Left renal cortex interstitium (tissue), 4 donors: ENCODE results near the gene IL1RL1. TPM values are rescaled to one million over a fixed set of nuclear protein-coding genes. Genes with fewer than 3 reads are reported as not detected.
"Not testable (repeated sequence)": the region's sequence is repeated elsewhere in the genome, so short reads cannot be mapped to it uniquely, and the experiment has no call there.

Experiments
- DNase-seq, 4 donors: peaks; one replicate each; pipeline ENCODE4 v3.0.0-alpha.2; 2013; ENCODE audit warnings: low read depth in 4 of 4, low spot score in 2 of 4, missing footprints in 1 of 4
- polyA plus RNA-seq, 4 donors: library from polyadenylated mRNA; unstranded; fragments of 120-200 nt; gene quantifications; one replicate each; pipeline ENCODE4 v1.2.1, GENCODE V29; 2013; ENCODE audit not compliant: insufficient read length in 4 of 4

IL1RL1 gene
- polyA plus RNA-seq, 4 donors: 0.21 to 0.55 (median 0.41) TPM

GRCh38 chr2:102291319-102292075, 19.9 kb upstream of the IL1RL1 start:
- DNase-seq: no peak

- DNase-seq: no peak
Observed at GRCh38 chr2:102294802-102295489, 16.4 kb upstream of the IL1RL1 start.

- DNase-seq: no peak
Observed at GRCh38 chr2:102295566-102295965, 15.8 kb upstream of the IL1RL1 start.

GRCh38 chr2:102296449-102296848, 14.9 kb upstream of the IL1RL1 start:
- no peak for DNase-seq

- no peak for DNase-seq
Observed at GRCh38 chr2:102297891-102298290, 13.5 kb upstream of the IL1RL1 start.

GRCh38 chr2:102301867-102302362, 9.4 kb upstream of the IL1RL1 start:
- no peak for DNase-seq

- no peak for DNase-seq
Observed at GRCh38 chr2:102302458-102302857, 8.9 kb upstream of the IL1RL1 start.

GRCh38 chr2:102303589-102303988, 7.8 kb upstream of the IL1RL1 start:
- no peak for DNase-seq

GRCh38 chr2:102304268-102304667, 7.1 kb upstream of the IL1RL1 start:
- DNase-seq: no peak

GRCh38 chr2:102304711-102305611, 6.4 kb upstream of the IL1RL1 start:
- DNase-seq: no peak

- DNase-seq: no peak
Observed at GRCh38 chr2:102306125-102306524, 5.2 kb upstream of the IL1RL1 start.

- DNase-seq: no peak
Observed at GRCh38 chr2:102313025-102313424, 1.7 kb downstream of the IL1RL1 start.

- DNase-seq: no peak
Observed at GRCh38 chr2:102313471-102313870, 2.1 kb downstream of the IL1RL1 start.

- no peak for DNase-seq
Observed at GRCh38 chr2:102313950-102314349, 2.6 kb downstream of the IL1RL1 start.

- DNase-seq: no peak
Observed at GRCh38 chr2:102315921-102316320, 4.6 kb downstream of the IL1RL1 start.

- DNase-seq: no peak
Observed at GRCh38 chr2:102317715-102318114, 6.4 kb downstream of the IL1RL1 start.

GRCh38 chr2:102318437-102318836, 7.1 kb downstream of the IL1RL1 start:
- DNase-seq: no peak

- DNase-seq: no peak
Observed at GRCh38 chr2:102321941-102322719, 10.8 kb downstream of the IL1RL1 start.

GRCh38 chr2:102324914-102325313, 13.6 kb downstream of the IL1RL1 start:
- not testable (repeated sequence) for DNase-seq

- DNase-seq: no peak
Observed at GRCh38 chr2:102331311-102331980, 20.1 kb downstream of the IL1RL1 start.
